NCI-H2081 (cell line): Measurements from ENCODE around the gene ITSN1.
"Not testable (repeated sequence)": the region's sequence is repeated elsewhere in the genome, so short reads cannot be mapped to it uniquely, and the experiment has no call there.

Experiments
- DNase-seq, 2 experiments: peaks; one replicate each; lab custom pipeline; 2025; lab: John Stamatoyannopoulos, UW

The ITSN1 gene

GRCh38 chr21:33642027-33642895 is at the start of gene ITSN1:
TSS of gene ITSN1 (plus strand) at chr21:33642501. CDS start at chr21:33718829, 76,328 bp downstream.
- DNase-seq, result peak; percentile 97

GRCh38 chr21:33598051-33598450 is 44.2 kb upstream of the ITSN1 start:
- no peak for DNase-seq

GRCh38 chr21:33608559-33608958 is 33.7 kb upstream of the ITSN1 start:
- no peak for DNase-seq

- DNase-seq, result no peak
Observed at GRCh38 chr21:33611006-33611744, 31.1 kb upstream of the ITSN1 start.

GRCh38 chr21:33617565-33617964 is 24.7 kb upstream of the ITSN1 start:
- DNase-seq, result not testable (repeated sequence)

GRCh38 chr21:33618407-33618806 is 23.9 kb upstream of the ITSN1 start:
- DNase-seq, result no peak

- DNase-seq, result no peak
Observed at GRCh38 chr21:33619726-33620125, 22.6 kb upstream of the ITSN1 start.

- DNase-seq, result no peak
Observed at GRCh38 chr21:33622253-33622652, 20.0 kb upstream of the ITSN1 start.

GRCh38 chr21:33626151-33626550 is 16.1 kb upstream of the ITSN1 start:
- not testable (repeated sequence) for DNase-seq

GRCh38 chr21:33634254-33634653 is 8.0 kb upstream of the ITSN1 start:
- DNase-seq, result no peak

- DNase-seq, result no peak
Observed at GRCh38 chr21:33640697-33641351, 1.5 kb upstream of the ITSN1 start.

GRCh38 chr21:33641352-33642026 is 812 bp upstream of the ITSN1 start, which contains the start of gene CRYZL1:
TSS of gene CRYZL1 (minus strand) at chr21:33641741. CDS start at chr21:33631551, 10,190 bp downstream.
- DNase-seq, result peak; percentile 98

- no peak for DNase-seq
Observed at GRCh38 chr21:33642896-33643657, 776 bp downstream of the ITSN1 start.

- no peak for DNase-seq
Observed at GRCh38 chr21:33643658-33644311, 1.5 kb downstream of the ITSN1 start.

- no peak for DNase-seq
Observed at GRCh38 chr21:33644383-33645074, 2.2 kb downstream of the ITSN1 start.

- DNase-seq, result no peak
Observed at GRCh38 chr21:33645730-33646129, 3.4 kb downstream of the ITSN1 start.

GRCh38 chr21:33647587-33647986 is 5.3 kb downstream of the ITSN1 start:
- DNase-seq, result no peak

- DNase-seq, result no peak
Observed at GRCh38 chr21:33648555-33648954, 6.3 kb downstream of the ITSN1 start.

- DNase-seq, result peak in 1 of 2 experiments; percentile 26
Observed at GRCh38 chr21:33650230-33650629, 7.9 kb downstream of the ITSN1 start.

- DNase-seq, result no peak
Observed at GRCh38 chr21:33650929-33651509, 8.7 kb downstream of the ITSN1 start.
